GM12864 (cell line): Measurements from ENCODE around the gene PARVG.

ENCODE experiments used
- DNase-seq: peaks from one replicate; pipeline ENCODE4 v3.0.0-alpha.2; 2011; ENCODE audit warnings: low read depth
- H3K4me3 ChIP-seq: 2 replicates; pipeline ENCODE4 v1.5.1; 2011; ENCODE audit warnings: mild to moderate bottlenecking, low read depth, low read length, control low read depth
- TF ChIP-seq, protein P1 (sequence below): IDR thresholded peaks from 2 replicates; pipeline ENCODE4 v1.5.1; 2011; ENCODE audit warnings: low read depth, mild to moderate bottlenecking, moderate library complexity, low read length, control low read depth, inconsistent platforms; ENCODE audit errors: missing control alignments

Gene PARVG

DNA sequence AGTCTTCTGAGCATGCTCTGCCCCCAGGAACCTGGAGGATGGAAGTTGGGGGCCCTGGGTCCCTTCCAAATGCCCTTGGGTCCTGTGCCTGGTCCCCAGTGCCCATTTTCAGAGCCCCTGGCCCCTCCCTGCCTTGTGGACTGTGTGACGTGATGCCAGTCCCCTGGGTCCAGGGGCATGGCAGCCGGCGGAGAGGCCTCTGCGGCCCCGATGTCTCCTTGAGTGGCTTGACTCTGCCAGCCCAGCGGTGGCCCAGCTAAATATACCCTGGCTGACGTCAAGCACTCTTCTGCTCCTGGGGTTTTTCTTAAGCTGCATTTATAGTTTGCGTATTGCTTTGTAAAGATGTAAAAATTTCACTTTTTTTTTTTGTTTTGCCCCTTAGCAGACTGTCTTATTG is 35.2 kb upstream of the PARVG start:
- no peak overlapping the region for H3K4me3 ChIP-seq
- no peak for DNase-seq
- TF ChIP-seq, protein P1, sequence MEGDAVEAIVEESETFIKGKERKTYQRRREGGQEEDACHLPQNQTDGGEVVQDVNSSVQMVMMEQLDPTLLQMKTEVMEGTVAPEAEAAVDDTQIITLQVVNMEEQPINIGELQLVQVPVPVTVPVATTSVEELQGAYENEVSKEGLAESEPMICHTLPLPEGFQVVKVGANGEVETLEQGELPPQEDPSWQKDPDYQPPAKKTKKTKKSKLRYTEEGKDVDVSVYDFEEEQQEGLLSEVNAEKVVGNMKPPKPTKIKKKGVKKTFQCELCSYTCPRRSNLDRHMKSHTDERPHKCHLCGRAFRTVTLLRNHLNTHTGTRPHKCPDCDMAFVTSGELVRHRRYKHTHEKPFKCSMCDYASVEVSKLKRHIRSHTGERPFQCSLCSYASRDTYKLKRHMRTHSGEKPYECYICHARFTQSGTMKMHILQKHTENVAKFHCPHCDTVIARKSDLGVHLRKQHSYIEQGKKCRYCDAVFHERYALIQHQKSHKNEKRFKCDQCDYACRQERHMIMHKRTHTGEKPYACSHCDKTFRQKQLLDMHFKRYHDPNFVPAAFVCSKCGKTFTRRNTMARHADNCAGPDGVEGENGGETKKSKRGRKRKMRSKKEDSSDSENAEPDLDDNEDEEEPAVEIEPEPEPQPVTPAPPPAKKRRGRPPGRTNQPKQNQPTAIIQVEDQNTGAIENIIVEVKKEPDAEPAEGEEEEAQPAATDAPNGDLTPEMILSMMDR: no peak

DNA sequence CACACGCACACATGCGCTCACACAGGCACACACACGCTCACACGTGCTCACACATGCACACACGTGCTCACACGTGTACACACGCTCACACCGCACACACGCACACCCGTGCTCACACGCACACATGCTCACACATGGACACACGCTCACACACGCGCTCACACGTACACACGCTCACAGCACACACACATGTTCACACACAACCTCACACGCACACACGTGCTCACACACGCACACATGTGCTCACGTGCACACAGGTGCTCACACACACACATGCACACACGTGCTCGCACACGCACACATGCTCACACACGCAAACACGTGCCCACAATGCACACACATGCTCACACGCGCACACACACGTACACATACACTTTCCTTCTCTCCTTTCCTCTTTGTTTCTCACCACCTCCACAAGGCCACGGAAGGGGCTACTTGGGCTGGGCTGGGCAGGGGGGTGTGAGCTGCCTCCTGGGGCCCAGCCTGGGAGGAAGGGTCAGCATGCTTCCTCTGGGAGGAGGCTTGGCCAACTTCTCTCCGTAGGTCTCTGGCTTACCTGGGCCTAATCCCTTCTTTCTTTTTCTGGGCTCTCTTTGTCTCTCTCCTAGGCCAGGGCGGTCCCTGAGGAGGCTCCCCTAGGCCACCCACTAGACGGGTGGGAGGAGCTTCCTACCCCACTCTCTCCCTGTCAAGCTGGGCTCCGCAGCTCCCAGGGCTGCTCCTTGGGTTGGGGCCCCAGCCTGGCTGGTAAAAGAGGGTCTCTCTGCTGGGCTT is 34.5 kb upstream of the PARVG start:
- TF ChIP-seq, protein P1: no peak
- H3K4me3 ChIP-seq: no peak overlapping the region

DNA sequence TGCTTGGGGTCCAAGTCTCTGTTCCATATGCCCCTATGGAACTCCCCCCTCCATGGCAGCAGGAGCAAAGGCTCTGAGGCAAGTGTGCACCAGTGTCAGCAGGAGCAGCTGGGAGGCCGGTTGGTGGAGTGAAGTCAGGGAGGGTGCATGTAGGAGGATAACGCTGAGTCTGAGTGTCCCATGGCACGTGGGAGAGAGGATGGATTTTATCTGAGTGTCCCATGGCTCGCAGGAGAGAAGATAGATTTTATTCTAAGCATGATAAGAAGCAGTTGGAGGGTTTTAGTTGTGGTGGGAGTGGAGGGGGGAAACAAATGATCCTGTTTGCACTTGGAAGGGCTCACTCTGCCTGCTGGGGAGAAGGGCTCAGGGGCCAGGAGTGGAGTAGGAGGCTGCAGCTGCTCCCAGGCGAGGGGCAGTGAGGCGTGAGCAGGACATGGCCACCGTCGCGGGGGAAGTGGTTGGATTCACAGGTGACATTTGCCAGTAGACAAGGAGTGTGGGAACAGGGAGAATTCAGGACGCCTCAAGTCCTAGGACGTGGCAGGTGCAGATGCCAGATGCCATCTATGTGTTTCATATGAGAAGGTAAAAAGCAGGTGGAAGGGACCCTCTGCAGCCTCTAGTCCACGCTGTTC is 33.6 kb upstream of the PARVG start:
- no peak overlapping the region for H3K4me3 ChIP-seq
- TF ChIP-seq, protein P1: no peak
- no peak for DNase-seq

More for the DNA sequence above, 34.5 kb upstream of the PARVG start:
- no peak for DNase-seq

DNA sequence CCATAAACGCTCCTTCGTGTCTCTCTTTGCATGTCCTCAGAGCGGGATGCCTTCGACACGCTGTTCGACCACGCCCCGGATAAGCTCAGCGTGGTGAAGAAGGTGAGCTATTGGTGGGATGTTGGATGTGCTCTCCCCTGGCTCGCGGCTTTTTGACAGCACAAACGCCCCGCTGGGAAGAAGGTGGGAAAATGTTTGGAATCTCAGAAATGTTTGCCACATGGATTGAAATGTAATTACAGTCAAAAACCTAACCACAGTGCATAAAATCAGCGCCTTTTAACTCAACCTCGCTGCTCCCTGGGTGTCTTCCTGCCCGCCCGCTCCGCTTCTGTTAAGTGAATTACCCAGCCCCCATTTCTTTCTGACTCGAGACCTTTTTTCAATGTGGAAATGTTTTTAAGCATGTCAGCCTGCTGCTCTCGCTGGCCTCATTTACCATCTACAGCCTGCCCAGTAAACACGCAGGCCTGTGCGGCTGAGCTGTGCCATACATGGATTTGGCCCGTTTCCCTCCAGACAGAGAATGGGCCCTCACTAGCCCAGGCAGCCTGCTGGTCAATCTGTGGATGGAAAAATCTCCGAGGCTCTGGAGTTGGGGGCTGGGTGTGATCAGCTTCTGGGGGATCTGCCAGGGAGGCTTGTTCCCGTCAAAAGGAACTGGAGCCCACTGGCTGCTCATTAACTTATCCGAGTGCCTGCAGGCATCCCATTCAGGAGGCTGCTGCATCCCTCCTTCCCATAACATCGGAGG is 32.7 kb upstream of the PARVG start:
- TF ChIP-seq, protein P1: no peak
- no peak overlapping the region for H3K4me3 ChIP-seq
- no peak for DNase-seq

GRCh38 chr22:44151676-44152075 is 29.0 kb upstream of the PARVG start:
- H3K4me3 ChIP-seq: no peak overlapping the region
- no peak for DNase-seq
- TF ChIP-seq, protein P1: no peak

DNA sequence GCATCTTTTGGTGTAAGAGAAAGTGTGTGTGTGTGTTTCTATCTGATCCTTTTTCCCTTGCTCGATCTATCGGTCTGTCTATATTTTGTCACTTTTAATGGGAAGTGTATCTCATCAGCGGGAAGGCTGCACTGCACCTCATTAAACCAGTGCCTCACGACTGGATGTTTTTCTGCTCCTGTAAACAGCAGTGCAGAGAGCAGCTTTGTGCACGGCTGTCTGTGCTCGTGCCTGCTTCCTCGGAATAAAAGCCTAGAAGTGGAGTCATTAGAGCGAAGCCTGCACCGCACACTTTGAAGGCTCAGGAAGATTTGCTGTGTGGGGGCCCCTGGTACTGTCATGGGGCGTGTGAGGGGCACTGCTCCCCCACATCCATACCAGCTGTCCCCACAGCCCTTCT is 27.0 kb upstream of the PARVG start:
- no peak for DNase-seq
- TF ChIP-seq, protein P1: no peak
- no peak overlapping the region for H3K4me3 ChIP-seq
